ENCODE data around the gene CRIP2.

The CRIP2 gene

GRCh38 chr14:105465209-105466031 lies 9.2 kb upstream of the CRIP2 start:
- no peak for DNase-seq

- no peak for DNase-seq
Measured at GRCh38 chr14:105466531-105467248, 7.9 kb upstream of the CRIP2 start.

GRCh38 chr14:105467249-105467941 lies 7.2 kb upstream of the CRIP2 start:
- no peak for DNase-seq

GRCh38 chr14:105467942-105468471 lies 6.6 kb upstream of the CRIP2 start:
- no peak for DNase-seq

- no peak for DNase-seq
Measured at GRCh38 chr14:105468621-105469241, 5.9 kb upstream of the CRIP2 start.

- no peak for DNase-seq
Measured at GRCh38 chr14:105469456-105470349, 4.9 kb upstream of the CRIP2 start.

- DNase-seq = no peak
Measured at GRCh38 chr14:105470350-105471296, 4.0 kb upstream of the CRIP2 start.

GRCh38 chr14:105471297-105471821 lies 3.3 kb upstream of the CRIP2 start:
- no peak for DNase-seq

GRCh38 chr14:105471823-105472485 lies 2.7 kb upstream of the CRIP2 start:
- DNase-seq = no peak

GRCh38 chr14:105472486-105472991 lies 2.1 kb upstream of the CRIP2 start:
- no peak for DNase-seq

- DNase-seq = no peak
Measured at GRCh38 chr14:105473033-105473676, 1.5 kb upstream of the CRIP2 start.

GRCh38 chr14:105473677-105474482 lies 741 bp upstream of the CRIP2 start:
- DNase-seq = peak; percentile 85

- DNase-seq = no peak
Measured at GRCh38 chr14:105475269-105476096, 862 bp downstream of the CRIP2 start.

GRCh38 chr14:105476097-105476830 lies 1.6 kb downstream of the CRIP2 start:
- no peak for DNase-seq

- no peak for DNase-seq
Measured at GRCh38 chr14:105476831-105477659, 2.4 kb downstream of the CRIP2 start.
